Left lung (tissue), 10 donors: ENCODE data around the gene ZNF732. TPM values are rescaled to one million over a fixed set of nuclear protein-coding genes. Genes with fewer than 3 reads are reported as not detected.
"Not testable (repeated sequence)": the region's sequence is repeated elsewhere in the genome, so short reads cannot be mapped to it uniquely, and the experiment has no call there.

ENCODE experiments used
- ATAC-seq: fragments of 200-7000 bp; cut with Tn5 transposase; one replicate; pipeline ENCODE4 v1.9.1; 2020; ENCODE audit warnings: moderate library complexity
- DNase-seq, 4 donors: peaks; one replicate each; pipeline ENCODE4 v3.0.0-alpha.2; 2013 to 2020
- H3K27ac ChIP-seq, 2 donors: fragments of 200-600 bp; sonication (generic) in 1 of 2; one replicate each; pipeline versions ENCODE4 v1.5.0 to v1.8.0; 2020 to 2021
- H3K27me3 ChIP-seq, 2 donors: fragments of 200-600 bp; sonication (generic) in 1 of 2; one replicate each; pipeline versions ENCODE4 v1.5.0 to v1.8.0; 2020 to 2021
- H3K36me3 ChIP-seq, 2 donors: fragments of 200-600 bp; sonication (generic) in 1 of 2; one replicate each; pipeline versions ENCODE4 v1.5.0 to v1.8.0; 2020 to 2021
- H3K4me1 ChIP-seq, 2 donors: fragments of 200-600 bp; one replicate each; pipeline ENCODE4 v1.8.0; 2021
- H3K4me3 ChIP-seq, 2 donors: fragments of 200-600 bp; sonication (generic) in 1 of 2; one replicate each; pipeline versions ENCODE4 v1.5.0 to v1.8.0; 2020 to 2021; ENCODE audit warnings: mild to moderate bottlenecking in 1 of 2
- H3K9me3 ChIP-seq, 2 donors: fragments of 200-600 bp; sonication (generic) in 1 of 2; one replicate each; pipeline versions ENCODE4 v1.5.0 to v1.8.0; 2020 to 2021
- CTCF ChIP-seq, 2 donors: fragments of 200-600 bp; sonication (generic) in 1 of 2; IDR thresholded peaks; one replicate each; pipeline versions ENCODE4 v1.5.0 to v1.8.0; 2021; ENCODE audit warnings: antibody characterized with exemption in 2 of 2
- intact Hi-C, 2 donors: fragments of 100-400 bp; cut with DNase I; formaldehyde crosslinking; loops; one replicate each; pipeline versions ENCODE4 v1.11.2 to v1.14.2; 2022
- polyA plus RNA-seq, 6 donors: library from polyadenylated mRNA; unstranded; fragments of 120-200 nt; gene quantifications; one replicate each; pipeline ENCODE4 v1.2.1, GENCODE V29; 2013; ENCODE audit not compliant: insufficient read length in 6 of 6
- total RNA-seq, 2 donors: library from RNA; stranded (reverse); fragmentation: NEBNext Ultra II Directional; extraction: Animal tissue kit (Norgen Biotek cat#: 25700); gene quantifications; one replicate each; pipeline ENCODE4 v1.2.1, GENCODE V29; 2021
- donor health status: DM: no; HTN: yes; CAD: no.
- donor health status: DM: no; HTN: no; CAD: no.

The ZNF732 gene
- total and polyA plus RNA-seq, 8 donors: 0.21 to 2.9 (median 2.5) TPM

- ATAC-seq: no peak
- intact Hi-C loops: no loop called here
- H3K9me3 ChIP-seq: peaks cover 0 to 96% of the 10 kb centered on the region in 2 donors
- DNase-seq: no peak
- no peak overlapping the region for H3K4me3 ChIP-seq
- TF ChIP-seq CTCF (IDR thresholded peaks at IDR 0.05): no peak
- H3K27ac ChIP-seq: no peak overlapping the region
- no peaks in the 10 kb centered on the region for H3K4me1 ChIP-seq
- no peaks in the 10 kb centered on the region for H3K27me3 ChIP-seq
- no peaks in the 10 kb centered on the region for H3K36me3 ChIP-seq
Observed at GRCh38 chr4:288891-289290, 16.4 kb downstream of the ZNF732 start.

GRCh38 chr4:273309-274017 lies 31.8 kb downstream of the ZNF732 start:
- H3K27ac ChIP-seq: no peak overlapping the region
- H3K36me3 ChIP-seq: peaks cover 0 to 8% of the 10 kb centered on the region in 2 donors
- no peaks in the 10 kb centered on the region for H3K27me3 ChIP-seq
- peaks cover 6 to 99% of the 10 kb centered on the region in 2 donors for H3K9me3 ChIP-seq
- H3K4me1 ChIP-seq: no peaks in the 10 kb centered on the region
- TF ChIP-seq CTCF (IDR thresholded peaks at IDR 0.05): no peak
- no peak overlapping the region for H3K4me3 ChIP-seq
- intact Hi-C loops: no loop called here
- ATAC-seq: no peak
- no peak for DNase-seq

DNA sequence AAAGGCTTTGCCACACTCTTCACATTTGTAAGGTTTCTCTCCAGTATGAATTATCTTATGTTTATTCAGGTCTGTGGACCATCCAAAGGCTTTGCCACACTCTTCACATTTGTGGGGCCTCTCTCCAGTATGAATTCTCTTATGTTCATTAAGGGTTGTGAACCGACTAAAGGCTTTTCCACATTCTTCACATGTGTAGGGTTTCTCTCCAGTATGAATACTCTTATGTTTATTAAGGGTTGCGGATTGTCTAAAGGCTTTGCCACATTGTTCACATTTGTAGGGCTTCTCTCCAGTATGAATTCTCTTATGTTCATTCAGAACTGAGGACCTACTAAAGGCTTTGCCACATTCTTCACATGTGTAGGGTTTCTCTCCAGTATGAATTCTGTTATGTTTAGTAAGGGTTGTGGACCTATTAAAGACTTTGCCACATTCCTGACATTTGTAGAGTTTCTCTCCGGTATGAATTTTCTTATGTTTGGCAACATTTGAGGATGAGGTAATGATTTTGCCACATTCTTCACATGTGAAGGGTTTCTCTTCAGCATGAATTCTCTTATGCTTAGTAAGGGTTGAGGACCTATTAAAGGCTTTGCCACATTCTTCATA lies 33.7 kb downstream of the ZNF732 start:
- Histone ChIP-seq H3K27me3 (no peaks in the 10 kb centered on the region), H3K9me3 (peaks cover 6 to 98% of the 10 kb centered on the region in 2 donors), H3K4me3 (no peak overlapping the region), H3K27ac (no peak overlapping the region), H3K36me3 (peaks cover 0 to 15% of the 10 kb centered on the region in 2 donors), H3K4me1 (no peaks in the 10 kb centered on the region)
- ATAC-seq (no peak), DNase-seq (no peak)
- intact Hi-C loops: no loop called here
- no peak for TF ChIP-seq CTCF (IDR thresholded peaks at IDR 0.05)

DNA sequence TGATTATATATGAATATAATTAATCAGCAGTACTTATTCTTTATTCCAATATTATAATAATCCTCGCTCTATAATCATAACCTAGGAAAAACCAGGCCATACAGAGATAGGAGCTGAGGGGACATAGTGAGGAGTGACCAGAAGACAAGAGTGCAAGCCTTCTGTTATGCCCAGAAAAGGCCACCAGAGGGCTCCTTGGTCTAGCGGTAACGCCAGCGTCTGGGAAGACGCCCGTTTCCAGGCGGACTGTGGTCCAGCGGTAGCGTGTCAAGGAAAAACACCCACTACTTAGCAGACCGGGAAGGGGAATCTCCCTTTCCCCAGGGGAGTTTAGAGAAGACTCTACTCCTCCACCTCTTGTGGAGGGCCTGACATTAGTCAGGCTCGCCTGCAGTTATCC lies 46.0 kb downstream of the ZNF732 start:
- H3K27me3 ChIP-seq, H3K27ac ChIP-seq, H3K4me1 ChIP-seq, ATAC-seq, DNase-seq, intact Hi-C loops, H3K4me3 ChIP-seq: not testable (repeated sequence)
- Histone ChIP-seq H3K36me3 (peaks cover 0 to 12% of the 10 kb centered on the region in 2 donors), H3K9me3 (peaks cover 14 to 100% of the 10 kb centered on the region in 2 donors)

- DNase-seq (no peak), ATAC-seq (no peak)
- TF ChIP-seq CTCF (IDR thresholded peaks at IDR 0.05): no peak
- H3K36me3 ChIP-seq: peaks cover 0 to 13% of the 10 kb centered on the region in 2 donors
- H3K27ac ChIP-seq: no peak overlapping the region
- H3K9me3 ChIP-seq: peaks cover 8 to 100% of the 10 kb centered on the region in 2 donors
- H3K4me1 ChIP-seq: no peaks in the 10 kb centered on the region
- no peak overlapping the region for H3K4me3 ChIP-seq
- intact Hi-C loops: no loop called here
- H3K27me3 ChIP-seq: no peaks in the 10 kb centered on the region
Observed at GRCh38 chr4:256492-256891, 48.8 kb downstream of the ZNF732 start.
